HG02981 (cell line): ENCODE measurements around the gene ZCCHC13.
"Not testable (repeated sequence)": the region's sequence is repeated elsewhere in the genome, so short reads cannot be mapped to it uniquely, and the experiment has no call there.

Experiments used
- ATAC-seq: cut with Tn5 transposase; IDR thresholded peaks from one replicate; pipeline ENCODE4 v1.9.1; 2021; ENCODE audit warnings: mild to moderate bottlenecking, moderate library complexity; ENCODE audit not compliant: unreplicated experiment

Gene ZCCHC13

GRCh38 chrX:74304016-74304415 is at the start of gene ZCCHC13:
Gene ZCCHC13 (plus strand): TSS chrX:74304180. CDS start chrX:74304267, 87 bp downstream.
- no peak for ATAC-seq

- not testable (repeated sequence) for ATAC-seq
These were observed 45.9 kb upstream of the ZCCHC13 start for GRCh38 chrX:74258111-74258510.

GRCh38 chrX:74259885-74260491 is 44.0 kb upstream of the ZCCHC13 start:
- ATAC-seq = no peak

- no peak for ATAC-seq
These were observed 41.3 kb upstream of the ZCCHC13 start for GRCh38 chrX:74262452-74263209.

- no peak for ATAC-seq
These were observed 33.6 kb upstream of the ZCCHC13 start for GRCh38 chrX:74270393-74270792.

- peak; percentile 60 for ATAC-seq
These were observed 31.8 kb upstream of the ZCCHC13 start for GRCh38 chrX:74272230-74272629.

- no peak for ATAC-seq
These were observed 29.5 kb upstream of the ZCCHC13 start for GRCh38 chrX:74274516-74274915.

GRCh38 chrX:74277320-74277719 is 26.7 kb upstream of the ZCCHC13 start:
- ATAC-seq = no peak

- ATAC-seq = no peak
These were observed 26.1 kb upstream of the ZCCHC13 start for GRCh38 chrX:74277846-74278245.

- ATAC-seq = peak; percentile 53
These were observed 23.2 kb upstream of the ZCCHC13 start for GRCh38 chrX:74280759-74281158.

GRCh38 chrX:74284391-74284952 is 19.5 kb upstream of the ZCCHC13 start:
- ATAC-seq = no peak

GRCh38 chrX:74286950-74287740 is 16.8 kb upstream of the ZCCHC13 start:
- no peak for ATAC-seq

GRCh38 chrX:74291577-74291963 is 12.4 kb upstream of the ZCCHC13 start:
- ATAC-seq = no peak

GRCh38 chrX:74291964-74292807 is 11.8 kb upstream of the ZCCHC13 start:
- peak; percentile 89 for ATAC-seq

GRCh38 chrX:74292808-74293123 is 11.2 kb upstream of the ZCCHC13 start:
- no peak for ATAC-seq

GRCh38 chrX:74293343-74293946 is 10.5 kb upstream of the ZCCHC13 start:
- no peak for ATAC-seq

- no peak for ATAC-seq
These were observed 8.9 kb upstream of the ZCCHC13 start for GRCh38 chrX:74295101-74295500.

GRCh38 chrX:74297766-74298165 is 6.2 kb upstream of the ZCCHC13 start:
- no peak for ATAC-seq

- no peak for ATAC-seq
These were observed 3.1 kb upstream of the ZCCHC13 start for GRCh38 chrX:74300869-74301268.

- ATAC-seq = no peak
These were observed 14.7 kb downstream of the ZCCHC13 start for GRCh38 chrX:74318672-74319071.
